Stimulated activated CD4-positive, alpha-beta T cell treated with anti-CD3 and anti-CD28 coated beads, Interleukin-4, amount 100 ng/mL, for 4 hours (primary cell): ENCODE measurements around the gene FGB.

ENCODE experiments used
- DNase-seq, 2 experiments: peaks; one replicate each; pipeline ENCODE4 v3.0.0-alpha.2; 2020

The FGB gene

GRCh38 chr4:154597798-154598774 is 35.3 kb downstream of the FGB start:
- DNase-seq: no peak

- DNase-seq: no peak
These were observed 39.7 kb downstream of the FGB start for GRCh38 chr4:154602404-154603020.

GRCh38 chr4:154603033-154603943 is 40.5 kb downstream of the FGB start:
- DNase-seq: no peak

- no peak for DNase-seq
These were observed 41.9 kb downstream of the FGB start for GRCh38 chr4:154604696-154605200.

- no peak for DNase-seq
These were observed 44.2 kb downstream of the FGB start for GRCh38 chr4:154606728-154607723.

GRCh38 chr4:154608361-154609252 is 45.8 kb downstream of the FGB start:
- DNase-seq: no peak

- no peak for DNase-seq
These were observed 46.7 kb downstream of the FGB start for GRCh38 chr4:154609532-154609931.

- DNase-seq: no peak
These were observed 47.8 kb downstream of the FGB start for GRCh38 chr4:154610582-154610981.

- DNase-seq: no peak
These were observed 49.0 kb downstream of the FGB start for GRCh38 chr4:154611833-154612232.

- DNase-seq: no peak
These were observed 49.9 kb downstream of the FGB start, which contains the start of gene FGG for GRCh38 chr4:154612472-154613414. Gene FGG (minus strand): TSS chr4:154612656. CDS start chr4:154612609, 47 bp downstream.

GRCh38 chr4:154614306-154614705 is 51.5 kb downstream of the FGB start:
- DNase-seq: no peak

GRCh38 chr4:154615211-154615610 is 52.4 kb downstream of the FGB start:
- no peak for DNase-seq

- DNase-seq: no peak
These were observed 53.5 kb downstream of the FGB start for GRCh38 chr4:154616287-154616686.

- DNase-seq: no peak
These were observed 53.9 kb downstream of the FGB start for GRCh38 chr4:154616731-154617130.

- no peak for DNase-seq
These were observed 55.1 kb downstream of the FGB start for GRCh38 chr4:154617820-154618317.

- DNase-seq: peak; percentile 23 to 33
These were observed 56.0 kb downstream of the FGB start for GRCh38 chr4:154618708-154619315.

GRCh38 chr4:154620111-154620510 is 57.3 kb downstream of the FGB start:
- DNase-seq: no peak
